Omental fat pad (tissue), 4 donors: Measurements from ENCODE around the gene CYP1B1. TPM values are rescaled to one million over a fixed set of nuclear protein-coding genes. Genes with fewer than 3 reads are reported as not detected.
"Not testable (repeated sequence)": the region's sequence is repeated elsewhere in the genome, so short reads cannot be mapped to it uniquely, and the experiment has no call there.

Source experiments
- ATAC-seq: fragments of 150-250 bp; one replicate; pipeline ENCODE4 v1.9.1; 2016; ENCODE audit warnings: mild to moderate bottlenecking, moderate library complexity; ENCODE audit not compliant: low FRiP score
- DNase-seq: peaks from one replicate; pipeline ENCODE4 v3.0.0-alpha.2; 2019; ENCODE audit warnings: low spot score
- total RNA-seq, 4 donors: library from RNA; depleted of rRNA; stranded (reverse); fragments of >200 nt; gene quantifications; one replicate each; pipeline ENCODE4 v1.1.0, GENCODE V29; 2016
- TF ChIP-seq, protein P1 (sequence below), 3 donors: fragments of 450-650 bp; IDR thresholded peaks; one replicate each; pipeline ENCODE4 v1.5.1; 2016 to 2017; ENCODE audit warnings: antibody characterized with exemption in 3 of 3, mild to moderate bottlenecking in 3 of 3, moderate library complexity in 2 of 3

Gene CYP1B1
- total RNA-seq, 4 donors from 2014 or later, result 45.8 to 143 (median 78.4) TPM

DNA sequence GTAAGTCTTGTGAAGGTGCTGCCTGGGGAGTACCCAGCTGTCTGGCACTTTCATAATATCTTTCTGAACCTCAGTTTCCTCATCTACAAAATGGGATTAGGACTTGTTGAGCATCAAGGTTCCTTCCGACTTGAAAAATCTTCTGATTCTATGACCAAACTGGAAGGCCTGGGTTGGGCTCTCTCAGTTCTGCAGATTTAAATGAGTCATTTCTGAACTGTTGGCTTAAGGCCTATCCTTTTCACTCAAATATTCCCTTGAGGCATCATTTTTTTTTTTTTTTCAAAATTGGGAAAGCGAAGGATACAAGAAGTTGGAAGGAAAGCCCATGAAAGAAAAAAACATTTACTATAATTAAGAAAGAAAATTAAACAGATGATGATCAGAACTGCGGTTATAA lies 40.8 kb upstream of the CYP1B1 start:
- no peak for DNase-seq
- ATAC-seq, result no peak
- TF ChIP-seq, protein P1, sequence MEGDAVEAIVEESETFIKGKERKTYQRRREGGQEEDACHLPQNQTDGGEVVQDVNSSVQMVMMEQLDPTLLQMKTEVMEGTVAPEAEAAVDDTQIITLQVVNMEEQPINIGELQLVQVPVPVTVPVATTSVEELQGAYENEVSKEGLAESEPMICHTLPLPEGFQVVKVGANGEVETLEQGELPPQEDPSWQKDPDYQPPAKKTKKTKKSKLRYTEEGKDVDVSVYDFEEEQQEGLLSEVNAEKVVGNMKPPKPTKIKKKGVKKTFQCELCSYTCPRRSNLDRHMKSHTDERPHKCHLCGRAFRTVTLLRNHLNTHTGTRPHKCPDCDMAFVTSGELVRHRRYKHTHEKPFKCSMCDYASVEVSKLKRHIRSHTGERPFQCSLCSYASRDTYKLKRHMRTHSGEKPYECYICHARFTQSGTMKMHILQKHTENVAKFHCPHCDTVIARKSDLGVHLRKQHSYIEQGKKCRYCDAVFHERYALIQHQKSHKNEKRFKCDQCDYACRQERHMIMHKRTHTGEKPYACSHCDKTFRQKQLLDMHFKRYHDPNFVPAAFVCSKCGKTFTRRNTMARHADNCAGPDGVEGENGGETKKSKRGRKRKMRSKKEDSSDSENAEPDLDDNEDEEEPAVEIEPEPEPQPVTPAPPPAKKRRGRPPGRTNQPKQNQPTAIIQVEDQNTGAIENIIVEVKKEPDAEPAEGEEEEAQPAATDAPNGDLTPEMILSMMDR (IDR thresholded peaks at IDR 0.05), result no peak

DNA sequence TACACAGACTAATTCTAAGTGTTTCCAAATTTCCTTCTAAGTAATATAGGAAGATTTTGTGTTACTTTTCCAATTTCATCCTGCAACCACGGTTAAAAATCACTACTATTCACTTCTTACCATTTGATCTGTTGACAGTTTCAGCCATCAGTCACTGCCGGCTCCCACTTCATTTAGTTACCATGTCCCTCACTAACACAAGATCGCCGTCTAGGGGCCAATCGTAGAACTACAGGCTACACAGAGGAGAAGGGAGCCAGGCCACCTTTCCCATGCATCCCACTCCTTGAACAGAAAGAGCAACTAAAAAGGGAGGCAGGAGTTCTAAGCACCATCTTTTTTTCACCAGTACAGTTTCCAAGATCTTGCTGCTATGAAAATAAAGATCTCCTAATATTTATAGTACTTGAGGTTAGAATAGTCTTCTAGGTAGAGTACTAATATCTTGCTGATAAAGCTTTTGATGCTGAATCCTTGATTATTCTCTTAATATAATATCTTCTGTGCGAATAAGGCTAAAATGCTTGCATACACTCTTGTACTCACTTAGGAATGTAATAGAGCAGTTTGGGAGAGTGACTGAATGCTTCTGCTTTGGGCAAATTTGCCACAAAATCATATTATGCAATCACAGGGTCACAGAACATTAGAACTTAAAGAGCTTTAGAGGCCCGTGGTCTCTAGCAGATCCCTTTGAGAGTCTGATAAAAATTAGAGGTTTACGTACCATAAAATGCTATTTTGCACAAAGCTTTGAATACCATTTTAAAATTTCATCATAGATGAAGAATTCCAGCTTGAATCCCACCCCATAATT lies 39.5 kb upstream of the CYP1B1 start:
- TF ChIP-seq, protein P1 (IDR thresholded peaks at IDR 0.05), result peak in 2 of 3 donors; percentile 44 to 71
- ATAC-seq, result no peak
- DNase-seq, result peak; percentile 97

DNA sequence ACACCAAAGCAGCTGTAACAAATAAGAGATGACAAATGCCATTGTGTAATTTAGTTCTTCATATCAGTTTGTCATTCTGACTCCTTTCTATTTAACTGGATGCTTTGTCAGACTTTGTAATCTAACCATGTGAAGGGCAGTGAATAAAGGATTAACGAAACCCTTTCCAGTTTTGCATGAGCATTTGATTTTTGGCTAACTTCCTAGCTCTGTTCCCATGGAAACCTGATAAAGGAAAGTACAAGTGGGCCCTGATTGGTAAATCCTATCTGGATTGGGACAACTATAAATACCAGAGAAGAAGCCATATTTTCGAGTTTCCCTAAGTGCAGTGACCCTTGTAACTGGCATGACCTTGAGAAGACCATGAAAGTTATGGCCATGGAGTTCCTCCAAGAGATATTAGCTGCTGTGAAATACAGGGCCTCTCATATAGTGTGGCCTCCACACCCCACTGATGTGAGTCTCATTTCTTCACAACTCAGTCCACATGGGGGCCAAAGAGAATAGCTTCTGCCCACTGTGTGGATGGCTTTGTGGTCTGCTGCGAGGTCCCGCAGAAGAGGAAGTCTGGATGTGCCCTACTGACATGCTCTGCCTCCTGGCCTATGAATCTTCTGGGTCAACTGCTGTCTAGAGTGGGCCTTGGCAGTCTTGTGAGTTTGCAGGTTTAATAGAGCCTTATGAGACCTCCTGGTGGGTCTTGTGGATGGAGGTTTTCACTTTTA lies 38.2 kb upstream of the CYP1B1 start:
- TF ChIP-seq, protein P1 (IDR thresholded peaks at IDR 0.05), result no peak
- ATAC-seq (peak; percentile 44), DNase-seq (no peak)

- TF ChIP-seq, protein P1 (IDR thresholded peaks at IDR 0.05), result no peak
- no peak for ATAC-seq
- DNase-seq, result no peak
Measured at GRCh38 chr2:38113051-38113450, 37.1 kb upstream of the CYP1B1 start.

DNA sequence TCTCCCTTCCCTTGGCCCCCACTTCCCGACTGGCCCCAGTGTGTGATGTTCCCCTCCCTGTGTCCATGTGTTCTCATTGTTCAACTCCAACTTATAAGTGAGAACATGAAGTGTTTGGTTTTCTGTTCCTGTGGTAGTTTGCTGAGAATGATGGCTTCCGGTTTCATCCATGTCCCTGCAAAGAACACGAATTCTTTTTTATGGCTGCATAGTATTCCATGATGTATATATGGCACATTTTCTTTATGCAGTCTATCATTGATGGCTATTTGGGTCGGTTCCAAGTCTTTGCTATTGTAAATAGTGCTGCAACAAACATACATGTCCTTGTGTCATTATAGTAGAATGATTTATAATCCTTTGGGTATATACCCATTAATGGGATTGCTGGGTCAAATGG lies 35.4 kb upstream of the CYP1B1 start:
- ATAC-seq, DNase-seq: not testable (repeated sequence)

- no peak for ATAC-seq
- no peak for DNase-seq
Measured at GRCh38 chr2:38109732-38110181, 33.8 kb upstream of the CYP1B1 start.

More at GRCh38 chr2:38109732-38110181, 33.8 kb upstream of the CYP1B1 start:
- TF ChIP-seq, protein P1 (IDR thresholded peaks at IDR 0.05), result no peak
